HG03469 (cell line): Measurements from ENCODE around the gene PKN3.
"Not testable (repeated sequence)": the region's sequence is repeated elsewhere in the genome, so short reads cannot be mapped to it uniquely, and the experiment has no call there.

Experiments used
- ATAC-seq: cut with Tn5 transposase; IDR thresholded peaks from one replicate; pipeline ENCODE4 v1.9.1; 2021; ENCODE audit warnings: mild to moderate bottlenecking, moderate library complexity, moderate number of reproducible peaks; ENCODE audit not compliant: unreplicated experiment

Gene PKN3

GRCh38 chr9:128690684-128691034, 11.6 kb upstream of the PKN3 start:
- no peak for ATAC-seq

GRCh38 chr9:128693738-128694137, 8.6 kb upstream of the PKN3 start:
- ATAC-seq: not testable (repeated sequence)

DNA sequence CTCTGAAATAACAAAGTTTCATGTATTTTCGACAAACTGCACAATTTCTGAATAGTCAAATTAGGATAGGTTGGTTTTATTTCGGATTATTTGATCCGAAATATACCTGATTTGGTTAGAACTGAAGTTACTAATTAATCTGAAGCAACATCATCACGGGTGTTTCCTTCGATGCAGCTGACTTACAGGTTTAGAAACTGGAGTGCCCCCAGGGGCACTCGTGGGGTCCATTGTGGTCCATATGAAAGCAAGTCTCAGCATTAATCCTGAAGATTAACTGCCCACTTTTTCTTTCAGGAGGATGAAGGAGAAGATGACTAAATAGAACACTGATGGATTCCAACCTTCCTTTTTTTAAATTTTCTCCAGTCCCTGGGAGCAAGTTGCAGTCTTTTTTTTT, 8.0 kb upstream of the PKN3 start:
- ATAC-seq: no peak

DNA sequence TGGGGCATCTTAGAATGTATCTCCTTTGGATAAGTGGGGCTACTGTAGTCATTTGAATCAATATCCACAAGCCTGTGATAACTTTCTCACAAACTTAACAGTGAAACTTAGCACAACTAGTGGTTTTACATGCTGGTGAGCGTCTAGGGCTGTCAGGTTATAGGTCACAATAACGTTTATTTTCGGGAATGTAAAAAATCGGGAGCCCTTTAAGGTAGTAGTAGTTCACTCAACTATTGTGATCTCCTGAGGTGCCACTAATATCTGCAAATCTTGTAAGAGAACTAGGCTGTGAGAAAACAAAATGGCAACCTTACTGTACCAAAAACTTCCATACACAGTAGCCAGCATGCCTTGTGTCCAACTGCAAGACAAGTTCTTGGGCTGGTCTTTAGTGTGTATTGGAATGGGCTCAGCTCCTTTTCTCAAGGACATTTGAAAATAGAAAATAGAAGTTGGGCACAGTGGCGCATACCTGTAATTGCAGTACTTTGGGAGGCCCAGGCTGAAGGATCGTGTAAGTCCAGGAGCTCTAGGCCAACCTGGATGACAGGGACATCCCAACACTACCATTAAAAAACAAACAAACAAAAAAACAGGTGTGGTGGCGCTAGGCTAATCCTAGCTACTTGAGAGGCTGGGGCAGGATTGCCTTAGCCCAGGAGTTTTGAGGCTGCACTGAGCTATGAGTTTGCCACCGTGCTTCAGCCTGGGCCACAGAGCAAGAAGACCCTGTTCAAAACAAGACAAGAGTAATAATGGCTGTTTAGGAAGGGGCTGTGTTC, 5.2 kb upstream of the PKN3 start:
- ATAC-seq: no peak

DNA sequence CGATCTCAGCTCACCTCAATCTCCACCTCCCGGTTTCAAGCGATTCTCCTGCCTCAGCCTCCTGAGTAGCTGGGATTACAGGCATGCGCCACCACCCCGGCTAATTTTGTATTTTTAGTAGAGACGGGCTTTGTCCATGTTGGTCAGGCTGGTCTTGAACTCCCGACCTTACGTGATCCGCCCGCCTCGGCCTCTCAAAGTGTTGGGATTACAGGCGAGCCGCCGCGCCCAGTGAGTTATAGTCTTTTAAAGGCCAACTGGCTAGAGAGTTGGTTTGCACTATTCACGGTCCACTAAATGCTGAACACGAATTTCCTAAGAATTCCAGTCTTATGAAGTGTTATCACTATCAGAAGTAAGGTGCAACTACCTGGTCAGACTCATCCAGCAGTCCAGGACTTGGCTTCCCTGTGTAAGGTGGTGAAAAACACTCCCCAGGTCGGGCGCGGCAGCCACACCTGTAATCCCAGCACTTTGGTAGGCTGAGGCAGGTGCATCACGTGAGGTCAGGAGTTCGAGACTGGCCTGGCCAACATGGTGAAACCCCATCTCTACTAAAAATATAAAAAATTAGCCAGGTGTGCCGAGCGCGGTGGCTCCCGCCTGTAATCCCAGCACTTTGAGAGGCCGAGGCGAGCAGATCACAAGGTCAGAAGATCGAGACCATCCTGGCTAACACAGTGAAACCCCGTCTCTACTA, 3.1 kb upstream of the PKN3 start:
- not testable (repeated sequence) for ATAC-seq

DNA sequence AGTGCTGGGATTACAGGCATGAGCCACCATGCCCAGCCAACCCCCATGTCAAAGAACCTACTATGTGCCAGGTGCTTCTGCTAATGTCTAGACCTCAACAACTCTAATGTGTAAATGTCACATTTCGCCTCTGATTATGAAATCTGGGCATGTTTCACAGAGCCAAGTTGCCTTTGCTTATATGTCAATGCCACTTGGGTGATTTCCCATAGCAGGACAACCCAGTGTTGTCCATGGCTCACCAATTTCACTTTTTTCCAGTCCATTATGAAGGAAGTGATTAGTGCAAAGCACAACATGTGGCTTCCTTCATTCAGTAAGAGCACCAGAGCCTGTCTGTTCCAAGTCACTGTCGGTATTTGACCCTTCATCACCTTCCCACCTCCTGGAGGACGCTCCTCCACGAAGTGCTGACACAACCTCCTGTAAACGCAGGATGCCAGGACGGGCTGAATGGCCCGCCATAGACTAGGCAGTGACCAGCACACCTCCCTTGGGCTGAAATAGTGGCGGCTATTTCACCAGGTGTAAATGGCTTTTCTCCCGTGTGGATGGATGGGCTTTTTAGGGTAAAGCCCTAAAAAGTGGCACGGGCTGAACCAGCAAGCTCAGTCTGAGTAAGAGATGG, 962 bp upstream of the PKN3 start:
- ATAC-seq: no peak

DNA sequence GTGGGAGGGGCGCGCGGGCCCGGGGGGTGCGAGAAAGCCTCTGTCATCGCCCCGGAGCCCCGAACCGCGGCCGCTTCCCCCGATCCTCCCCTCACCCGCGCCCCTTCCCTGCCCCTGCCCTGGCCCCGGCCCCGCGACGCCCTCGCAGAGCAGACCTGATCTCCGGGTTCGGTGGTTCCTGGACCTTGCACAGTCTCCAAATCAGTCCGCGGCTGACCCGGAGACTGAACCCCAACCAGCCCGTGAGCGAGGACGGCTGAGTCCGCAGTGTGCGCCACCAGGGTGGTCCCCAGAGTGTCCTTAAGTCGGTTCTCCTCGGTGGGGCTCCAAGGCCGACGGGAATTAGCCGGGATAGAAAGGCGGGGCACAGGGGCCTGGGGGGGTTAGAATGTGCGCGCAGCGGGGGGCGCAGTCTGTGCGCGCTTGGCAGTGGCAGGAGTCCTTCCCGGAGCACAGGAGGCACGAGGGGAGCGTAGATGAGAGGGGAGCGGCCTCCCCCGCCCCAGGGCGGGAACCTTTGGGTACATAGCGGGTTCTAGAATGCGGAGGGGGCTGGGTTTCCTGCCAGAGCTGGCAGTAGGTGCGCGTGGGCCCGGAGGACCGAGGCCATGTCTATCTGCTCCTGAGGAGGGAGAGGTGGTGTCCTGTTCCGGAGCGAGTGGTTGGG, 779 bp downstream of the PKN3 start:
- ATAC-seq: no peak

DNA sequence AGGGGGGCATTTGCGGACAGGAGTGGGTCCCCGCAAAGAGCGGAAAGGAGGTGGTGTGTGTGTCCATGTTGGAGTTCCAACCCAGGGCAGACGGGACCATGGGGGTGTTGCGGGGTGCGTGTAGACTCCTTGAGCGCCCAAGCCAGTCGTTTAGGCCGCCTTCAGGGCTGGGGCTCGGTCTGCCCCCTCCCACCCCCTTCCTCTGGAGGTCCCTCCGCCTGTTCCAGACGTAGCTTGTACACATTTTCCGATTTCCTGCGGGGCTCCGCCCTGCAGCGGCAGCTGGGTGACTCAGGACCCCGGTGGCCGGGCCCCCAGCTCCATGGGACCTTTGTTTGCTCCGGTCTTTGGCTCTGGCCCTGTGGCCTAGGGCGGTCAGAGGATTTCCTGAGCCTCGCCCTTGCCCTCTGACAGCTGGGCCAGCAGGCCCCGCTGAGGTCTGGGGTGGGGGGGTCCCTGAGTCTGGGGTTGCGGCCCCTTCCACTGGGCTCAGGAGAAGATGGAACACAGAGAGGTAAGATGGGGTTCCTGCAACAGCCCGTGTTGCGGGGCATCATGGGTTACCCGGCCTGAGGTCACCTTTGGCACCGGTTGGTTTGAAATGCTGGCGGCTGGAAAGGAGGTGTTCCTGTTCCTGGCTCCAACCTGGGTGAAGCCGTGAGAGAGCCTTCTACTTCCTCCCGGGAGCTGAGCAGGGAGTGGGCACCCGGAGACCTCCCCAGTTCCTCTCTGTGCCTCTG, 1.5 kb downstream of the PKN3 start:
- ATAC-seq: no peak

GRCh38 chr9:128704356-128704670, 2.0 kb downstream of the PKN3 start:
- ATAC-seq: no peak

- ATAC-seq: no peak
These were observed 3.0 kb downstream of the PKN3 start for GRCh38 chr9:128705051-128705965.

DNA sequence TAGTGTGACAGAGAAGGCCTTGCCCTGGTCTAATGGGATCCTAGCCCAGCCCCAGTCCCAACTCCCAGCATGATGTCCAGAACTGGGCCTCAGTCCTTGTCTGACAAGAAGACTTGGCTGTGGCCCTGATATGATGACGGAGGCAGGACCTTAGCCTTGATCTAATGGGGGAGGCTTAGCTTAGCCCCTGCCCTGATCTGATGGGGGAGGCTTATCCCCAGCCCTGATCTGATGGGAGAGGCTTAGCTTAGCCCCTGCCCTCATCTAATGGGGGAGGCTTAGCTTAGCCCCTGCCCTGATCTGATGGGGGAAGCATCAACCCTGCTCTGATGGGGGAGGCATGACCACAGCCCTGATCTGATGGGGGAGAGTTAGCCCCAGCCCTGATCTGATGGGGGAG, 3.7 kb downstream of the PKN3 start:
- no peak for ATAC-seq

DNA sequence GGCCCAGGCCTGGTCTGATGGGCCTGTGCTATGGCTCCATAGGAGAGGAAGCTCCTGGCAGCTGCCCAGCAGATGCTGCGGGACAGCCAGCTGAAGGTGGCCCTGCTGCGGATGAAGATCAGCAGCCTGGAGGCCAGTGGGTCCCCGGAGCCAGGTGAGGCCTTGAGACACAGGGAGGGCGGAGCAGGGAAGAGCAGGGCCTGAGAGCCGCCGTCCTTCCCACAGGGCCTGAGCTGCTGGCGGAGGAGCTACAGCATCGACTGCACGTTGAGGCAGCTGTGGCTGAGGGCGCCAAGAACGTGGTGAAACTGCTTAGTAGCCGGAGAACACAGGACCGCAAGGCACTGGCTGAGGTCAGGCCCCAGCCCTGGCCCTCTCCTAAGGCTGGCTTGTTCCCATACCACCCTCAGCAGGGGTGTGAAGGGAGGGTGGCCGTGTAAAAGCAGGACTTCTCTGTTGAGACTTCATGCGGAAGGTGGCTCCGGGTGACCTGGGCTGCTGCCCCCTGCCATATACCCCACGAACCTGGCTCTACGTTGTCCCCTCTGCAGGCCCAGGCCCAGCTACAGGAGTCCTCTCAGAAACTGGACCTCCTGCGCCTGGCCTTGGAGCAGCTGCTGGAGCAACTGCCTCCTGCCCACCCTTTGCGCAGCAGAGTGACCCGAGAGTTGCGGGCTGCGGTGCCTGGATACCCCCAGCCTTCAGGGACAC, 4.5 kb downstream of the PKN3 start:
- no peak for ATAC-seq

GRCh38 chr9:128707446-128707845, 5.1 kb downstream of the PKN3 start:
- ATAC-seq: no peak

GRCh38 chr9:128712451-128713410, 10.4 kb downstream of the PKN3 start:
- ATAC-seq: no peak

- no peak for ATAC-seq
These were observed 11.1 kb downstream of the PKN3 start for GRCh38 chr9:128713411-128713780.

- no peak for ATAC-seq
These were observed 11.8 kb downstream of the PKN3 start for GRCh38 chr9:128713941-128714573.

GRCh38 chr9:128714586-128715435, 12.5 kb downstream of the PKN3 start:
- no peak for ATAC-seq
